Head of caudate nucleus (tissue), 42 donors: ENCODE data around the gene TMEM109.

Experiments
- DNase-seq, 42 donors: peaks; one replicate each; pipeline versions ENCODE4 v3.0.0 to v3.0.0-alpha.2; 2020 to 2021; ENCODE audit warnings: mixed read lengths in 7 of 42
- intact Hi-C: fragments of 100-400 bp; cut with DNase I; formaldehyde crosslinking; loops from one replicate; pipeline ENCODE4 v1.15.0; 2022

Gene TMEM109

DNA sequence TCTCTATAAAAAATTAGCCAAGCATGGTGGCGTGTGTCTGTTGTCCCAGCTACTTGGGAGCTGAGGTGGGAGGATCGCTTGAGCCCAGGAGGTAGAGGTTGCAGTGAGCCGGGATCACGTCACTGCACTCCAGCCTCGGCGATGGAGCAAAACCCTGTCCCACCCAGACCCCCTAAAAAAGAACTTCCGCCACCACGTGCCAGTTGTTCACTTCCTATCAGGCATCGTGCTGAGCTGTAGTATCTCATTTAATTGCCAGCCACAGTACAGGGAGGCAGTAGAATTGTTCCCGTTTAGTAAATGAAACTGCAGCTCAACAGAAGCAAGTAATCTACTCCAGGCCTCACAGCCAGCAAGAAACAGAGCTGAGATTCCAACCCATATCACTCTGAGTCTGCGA lies 7.3 kb downstream of the TMEM109 start:
- intact Hi-C loops: no loop called here
- DNase-seq: no peak

DNA sequence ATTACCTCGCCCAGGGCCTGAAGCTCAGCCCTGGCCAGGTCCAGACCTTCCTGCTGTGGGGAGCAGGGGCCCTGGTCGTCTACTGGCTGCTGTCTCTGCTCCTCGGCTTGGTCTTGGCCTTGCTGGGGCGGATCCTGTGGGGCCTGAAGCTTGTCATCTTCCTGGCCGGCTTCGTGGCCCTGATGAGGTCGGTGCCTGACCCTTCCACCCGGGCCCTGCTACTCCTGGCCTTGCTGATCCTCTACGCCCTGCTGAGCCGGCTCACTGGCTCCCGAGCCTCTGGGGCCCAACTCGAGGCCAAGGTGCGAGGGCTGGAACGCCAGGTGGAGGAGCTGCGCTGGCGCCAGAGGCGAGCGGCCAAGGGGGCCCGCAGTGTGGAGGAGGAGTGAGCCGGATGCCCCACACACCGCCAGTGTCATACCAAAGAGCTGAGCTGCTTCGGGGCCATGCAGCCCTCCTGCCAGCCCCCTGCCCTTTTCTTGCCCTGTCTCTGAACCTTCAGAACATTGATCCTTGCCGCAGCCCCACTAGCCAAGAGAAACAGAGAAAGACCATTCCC lies 7.9 kb downstream of the TMEM109 start:
- intact Hi-C loops: no loop called here
- DNase-seq: no peak

DNA sequence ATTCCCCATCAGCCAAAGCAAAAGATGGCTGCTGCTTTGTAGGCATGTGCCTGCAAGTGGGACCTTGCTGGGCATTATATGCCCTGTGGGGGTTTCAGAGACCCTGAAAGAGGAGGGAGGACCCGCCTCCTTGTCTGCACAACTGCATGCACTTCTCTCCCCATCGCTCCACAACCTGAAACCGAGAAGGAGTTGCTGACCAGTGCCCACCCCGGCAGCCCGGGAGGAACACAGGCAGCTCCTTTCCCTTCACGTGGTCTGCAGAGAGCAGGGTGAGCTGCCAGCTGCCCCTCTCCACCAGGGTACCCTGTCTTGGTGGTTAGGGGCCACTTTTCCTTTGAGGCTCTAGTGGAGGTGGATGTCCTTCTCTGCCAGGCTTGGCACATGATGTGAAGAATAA lies 8.9 kb downstream of the TMEM109 start:
- intact Hi-C loops: no loop called here
- DNase-seq: no peak

DNA sequence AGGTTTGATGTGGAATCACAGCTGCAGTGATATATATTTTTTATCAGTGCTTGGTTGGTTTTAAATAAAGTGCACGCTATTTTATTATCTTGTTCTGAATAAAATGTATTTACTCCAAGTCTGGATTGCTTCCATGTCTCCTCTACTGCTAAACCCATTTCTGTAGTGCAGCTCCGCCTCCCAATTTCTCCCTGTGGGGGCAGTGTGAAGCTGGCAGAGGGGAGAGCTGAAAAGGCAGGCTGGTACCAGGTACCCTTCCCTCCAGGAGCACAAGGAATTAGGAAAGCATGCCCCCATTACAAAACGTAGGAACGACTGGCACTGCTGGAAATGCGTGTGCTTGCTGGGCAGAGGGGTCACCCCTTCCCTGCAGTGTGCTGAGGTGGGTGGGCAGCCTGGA lies 9.4 kb downstream of the TMEM109 start:
- intact Hi-C loops: no loop called here
- DNase-seq: peak in 6 of 42 donors; percentile 35 to 66 (median 50)

GRCh38 chr11:60923800-60924109 lies 9.8 kb downstream of the TMEM109 start:
- no peak for DNase-seq
- intact Hi-C loops: no loop called here

GRCh38 chr11:60924110-60924905 lies 10.3 kb downstream of the TMEM109 start, which contains the start of gene TMEM132A:
Gene TMEM132A, plus strand, starts transcription at chr11:60924460. Its CDS starts 174 bp downstream, at chr11:60924634.
- intact Hi-C loops: no loop called here

GRCh38 chr11:60924906-60925853 lies 11.2 kb downstream of the TMEM109 start:
- peak in 6 of 42 donors; percentile 19 to 50 (median 41) for DNase-seq
- intact Hi-C loops: no loop called here

More at GRCh38 chr11:60924110-60924905, 10.3 kb downstream of the TMEM109 start, which contains the start of gene TMEM132A:
- peak; percentile 80 to 97 (median 91) for DNase-seq

- no peak for DNase-seq
- intact Hi-C loops: no loop called here
Measured at GRCh38 chr11:60925868-60926267, 11.9 kb downstream of the TMEM109 start.

GRCh38 chr11:60926500-60926899 lies 12.5 kb downstream of the TMEM109 start:
- peak in 21 of 42 donors; percentile 33 to 73 (median 50) for DNase-seq
- intact Hi-C loops: no loop called here

DNA sequence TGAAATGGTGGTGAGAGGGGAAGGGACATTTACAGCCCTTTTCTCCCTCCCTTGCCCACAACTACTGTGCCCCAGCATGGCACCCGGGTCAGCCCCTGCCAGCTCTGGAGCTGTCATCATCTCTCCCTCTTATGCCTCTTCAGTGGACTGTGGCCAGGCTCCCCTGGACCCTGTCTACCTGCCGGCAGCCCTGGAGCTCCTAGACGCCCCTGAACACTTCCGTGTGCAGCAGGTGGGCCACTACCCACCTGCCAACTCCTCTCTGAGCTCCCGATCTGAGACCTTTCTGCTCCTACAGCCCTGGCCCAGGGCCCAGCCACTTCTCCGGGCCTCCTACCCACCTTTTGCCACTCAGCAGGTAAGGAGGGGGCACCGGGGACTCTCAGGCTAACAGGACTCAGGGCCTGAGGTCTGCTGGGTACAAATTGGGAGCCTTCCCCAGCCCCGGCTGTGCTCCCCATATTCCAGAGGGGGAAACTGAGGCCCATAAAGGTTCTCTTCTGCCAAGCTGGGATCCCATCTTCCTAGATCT lies 13.2 kb downstream of the TMEM109 start:
- DNase-seq: no peak
- intact Hi-C loops: no loop called here

DNA sequence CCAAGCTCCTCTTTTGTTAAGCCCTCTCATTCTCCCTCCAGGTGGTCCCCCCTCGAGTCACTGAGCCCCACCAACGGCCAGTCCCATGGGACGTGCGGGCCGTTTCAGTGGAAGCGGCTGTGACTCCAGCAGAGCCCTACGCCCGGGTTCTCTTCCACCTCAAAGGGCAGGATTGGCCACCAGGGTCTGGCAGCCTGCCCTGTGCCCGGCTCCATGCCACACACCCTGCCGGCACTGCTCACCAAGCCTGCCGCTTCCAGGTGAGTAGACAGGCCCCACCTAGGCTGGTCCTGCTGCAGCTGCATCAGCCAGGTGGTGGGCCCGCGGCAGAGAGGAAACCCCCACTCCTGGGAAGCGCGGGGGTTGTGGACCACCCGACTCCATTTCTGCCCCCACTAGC lies 13.6 kb downstream of the TMEM109 start:
- no peak for DNase-seq
- intact Hi-C loops: no loop called here

DNA sequence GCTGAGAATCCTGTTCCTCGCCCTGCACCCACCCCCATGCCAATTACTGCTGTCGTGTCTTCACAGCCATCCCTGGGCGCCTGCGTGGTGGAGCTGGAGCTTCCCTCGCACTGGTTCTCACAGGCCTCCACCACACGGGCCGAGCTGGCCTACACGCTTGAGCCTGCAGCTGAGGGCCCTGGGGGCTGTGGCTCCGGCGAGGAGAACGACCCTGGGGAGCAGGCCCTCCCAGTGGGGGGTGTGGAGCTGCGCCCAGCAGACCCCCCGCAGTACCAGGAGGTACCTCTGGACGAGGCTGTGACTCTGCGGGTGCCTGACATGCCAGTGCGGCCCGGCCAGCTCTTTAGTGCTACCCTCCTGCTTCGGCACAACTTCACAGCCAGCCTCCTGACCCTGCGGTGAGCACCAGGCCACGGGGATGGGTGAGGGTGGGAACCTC lies 14.6 kb downstream of the TMEM109 start:
- intact Hi-C loops: no loop called here
- DNase-seq: peak in 8 of 42 donors; percentile 32 to 65 (median 44)

- DNase-seq: no peak
- intact Hi-C loops: no loop called here
Measured at GRCh38 chr11:60929764-60930163, 15.8 kb downstream of the TMEM109 start.

DNA sequence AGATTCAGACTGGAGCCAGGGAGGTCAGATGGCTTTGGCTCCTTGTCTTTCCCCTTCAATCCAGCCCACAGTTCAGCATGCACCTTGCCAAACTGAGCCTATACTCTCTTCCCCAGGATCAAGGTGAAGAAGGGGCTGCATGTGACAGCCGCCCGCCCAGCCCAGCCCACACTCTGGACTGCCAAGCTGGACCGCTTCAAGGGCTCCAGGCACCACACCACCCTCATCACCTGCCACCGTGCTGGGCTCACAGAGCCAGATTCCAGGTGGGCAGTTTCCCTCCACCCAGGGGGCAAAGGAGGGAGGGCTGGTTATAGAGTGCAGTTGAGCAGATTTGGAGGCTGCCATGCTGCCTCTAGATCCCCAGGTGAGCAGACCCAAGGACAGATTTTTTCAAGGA lies 16.4 kb downstream of the TMEM109 start:
- intact Hi-C loops: no loop called here

DNA sequence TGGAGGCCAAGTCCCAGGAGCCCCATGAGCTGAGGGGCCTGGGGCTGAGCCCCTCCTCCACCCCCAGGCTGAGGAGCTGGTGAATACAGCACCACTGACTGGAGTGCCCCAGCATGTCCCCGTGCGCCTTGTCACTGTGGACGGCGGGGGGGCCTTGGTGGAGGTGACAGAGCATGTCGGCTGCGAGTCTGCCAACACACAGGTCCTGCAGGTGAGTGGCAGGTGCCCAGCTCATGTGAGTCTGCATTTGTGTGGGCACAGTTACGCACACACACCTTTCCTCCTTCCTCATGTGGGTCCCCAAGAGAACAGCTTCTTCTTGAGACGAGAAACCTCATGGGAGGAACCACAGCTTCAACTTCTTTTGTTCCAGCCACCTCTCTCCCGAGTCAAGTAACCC lies 18.0 kb downstream of the TMEM109 start:
- no peak for DNase-seq
- intact Hi-C loops: no loop called here

More for the DNA sequence above, 16.4 kb downstream of the TMEM109 start:
- no peak for DNase-seq

GRCh38 chr11:60932605-60933356 lies 18.8 kb downstream of the TMEM109 start:
- intact Hi-C loops: no loop called here

GRCh38 chr11:60933416-60934123 lies 19.6 kb downstream of the TMEM109 start:
- intact Hi-C loops: no loop called here
- no peak for DNase-seq

More at GRCh38 chr11:60932605-60933356, 18.8 kb downstream of the TMEM109 start:
- DNase-seq: peak in 1 of 42 donors; percentile 4
